HepG2 (cell line): ENCODE measurements around the gene OR2B2. TPM values are rescaled to one million over a fixed set of nuclear protein-coding genes. Genes with fewer than 3 reads are reported as not detected.

Experiments
- AKAP8 ChIP-seq: sonication (generic); formaldehyde crosslinking; IDR thresholded peaks from 2 replicates; pipeline ENCODE4 v1.5.1; 2020; ENCODE audit warnings: mild to moderate bottlenecking, missing genetic modification reagents
- ATM ChIP-seq: fragments of 450-650 bp; IDR thresholded peaks from 2 replicates; pipeline ENCODE4 v1.7.1; 2017; ENCODE audit warnings: mild to moderate bottlenecking, borderline replicate concordance
- CREB1 ChIP-seq, 2 experiments: fragments of 450-650 bp in 1 of 2; IDR thresholded peaks; 2 replicates each; pipeline ENCODE4 v1.6.1; 2016 to 2017; ENCODE audit warnings: control low read depth in 1 of 2, mild to moderate bottlenecking in 1 of 2, missing compliant biosample characterization in 1 of 2, missing genetic modification characterization in 1 of 2
- FOSL2 ChIP-seq: sonication (generic); formaldehyde crosslinking; IDR thresholded peaks from 2 replicates; pipeline ENCODE4 v1.4.0; 2020; ENCODE audit warnings: missing genetic modification reagents
- FOXO1 ChIP-seq: sonication (generic); formaldehyde crosslinking; IDR thresholded peaks from 2 replicates; pipeline ENCODE4 v1.4.0; 2020; ENCODE audit warnings: missing genetic modification reagents
- HMGA1 ChIP-seq: sonication (generic); formaldehyde crosslinking; conservative IDR thresholded peaks from 2 replicates; pipeline ENCODE4 v1.4.0; 2020; ENCODE audit warnings: missing genetic modification reagents
- KDM2A ChIP-seq: sonication (generic); formaldehyde crosslinking; IDR thresholded peaks from 2 replicates; pipeline ENCODE4 v1.4.0; 2020; ENCODE audit warnings: low read depth, missing genetic modification reagents, borderline replicate concordance
- NR2F2 ChIP-seq: IDR thresholded peaks from 2 replicates; pipeline ENCODE4 v1.6.1; 2012; ENCODE audit warnings: low read depth, inconsistent platforms, borderline replicate concordance
- PHF5A ChIP-seq: IDR thresholded peaks from one replicate; pipeline ENCODE4 v1.6.1; 2018; ENCODE audit warnings: low read depth, missing genetic modification reagents; ENCODE audit not compliant: unreplicated experiment
- PHF8 ChIP-seq: sonication (generic); formaldehyde crosslinking; IDR thresholded peaks from 2 replicates; pipeline ENCODE4 v1.5.0; 2020; ENCODE audit warnings: missing genetic modification reagents
- SP4 ChIP-seq: sonication (generic); formaldehyde crosslinking; IDR thresholded peaks from 2 replicates; pipeline ENCODE4 v1.8.1; 2023; ENCODE audit warnings: mild to moderate bottlenecking, missing genetic modification reagents
- ZKSCAN5 ChIP-seq: sonication (generic); formaldehyde crosslinking; IDR thresholded peaks from 2 replicates; pipeline ENCODE4 v1.5.1; 2020; ENCODE audit warnings: mild to moderate bottlenecking, missing genetic modification reagents
- ZMYM3 ChIP-seq: sonication (generic); formaldehyde crosslinking; IDR thresholded peaks from 2 replicates; pipeline ENCODE4 v1.5.1; 2020; ENCODE audit warnings: mild to moderate bottlenecking, missing genetic modification reagents
- ZNF605 ChIP-seq: sonication (generic); formaldehyde crosslinking; IDR thresholded peaks from 2 replicates; pipeline ENCODE4 v1.8.0; 2022; ENCODE audit warnings: mild to moderate bottlenecking, missing genetic modification reagents
- ZNF615 ChIP-seq: sonication (generic); formaldehyde crosslinking; IDR thresholded peaks from 2 replicates; pipeline ENCODE4 v1.5.0; 2020; ENCODE audit warnings: mild to moderate bottlenecking, missing genetic modification reagents, borderline replicate concordance
- polyA plus RNA-seq, 8 experiments: library from polyadenylated mRNA; depleted of rRNA in 3 of 8; stranded (reverse) in 7 of 8; unstranded in 1 of 8; fragments of >200 nt; fragmentation: Illumina TruSeq in 4 of 8; extraction: Trizol in 4 of 8; gene quantifications; 2 replicates each; pipeline versions ENCODE4 v1.2.1 to v1.2.3, GENCODE V29; 2011 to 2016; ENCODE audit warnings: low read depth in 4 of 8, missing spikeins in 1 of 8, mixed read lengths in 1 of 8; ENCODE audit not compliant: insufficient read depth in 1 of 8
- total RNA-seq, 5 experiments: library from RNA; depleted of rRNA; stranded (reverse); fragments of >200 nt; fragmentation: Illumina TruSeq; extraction: Trizol; gene quantifications; 2 replicates each; pipeline ENCODE4 v1.2.3, GENCODE V29; 2016; ENCODE audit warnings: low read depth in 1 of 5
- TF ChIP-seq, protein P1 (sequence below): sonication (generic); formaldehyde crosslinking; IDR thresholded peaks from 2 replicates; pipeline ENCODE4 v1.4.0; 2020; ENCODE audit warnings: mild to moderate bottlenecking, missing genetic modification reagents
- TF ChIP-seq, protein P2 (sequence below), 2 experiments: sonication (generic) in 1 of 2; formaldehyde crosslinking in 1 of 2; IDR thresholded peaks; 2 replicates each; pipeline versions ENCODE4 v1.6.1 to v1.9.0; 2014 to 2022; ENCODE audit warnings: antibody characterized with exemption in 1 of 2, borderline replicate concordance in 1 of 2, inconsistent platforms in 1 of 2, low read depth in 1 of 2, missing genetic modification reagents in 1 of 2
- TF ChIP-seq, protein P3 (sequence below): sonication (generic); formaldehyde crosslinking; IDR thresholded peaks from 2 replicates; pipeline ENCODE4 v1.5.1; 2020; ENCODE audit warnings: missing genetic modification reagents, mild to moderate bottlenecking, borderline replicate concordance
- TF ChIP-seq, protein P4 (sequence below): sonication (generic); formaldehyde crosslinking; IDR thresholded peaks from 2 replicates; pipeline ENCODE4 v1.8.0; 2022; ENCODE audit warnings: missing genetic modification reagents, mild to moderate bottlenecking, borderline replicate concordance

OR2B2 gene
- total and polyA plus RNA-seq, 2 of the 13 experiments (the other 11 are each of a cell fraction or from before 2014, with no cell fraction given), result not detected

DNA sequence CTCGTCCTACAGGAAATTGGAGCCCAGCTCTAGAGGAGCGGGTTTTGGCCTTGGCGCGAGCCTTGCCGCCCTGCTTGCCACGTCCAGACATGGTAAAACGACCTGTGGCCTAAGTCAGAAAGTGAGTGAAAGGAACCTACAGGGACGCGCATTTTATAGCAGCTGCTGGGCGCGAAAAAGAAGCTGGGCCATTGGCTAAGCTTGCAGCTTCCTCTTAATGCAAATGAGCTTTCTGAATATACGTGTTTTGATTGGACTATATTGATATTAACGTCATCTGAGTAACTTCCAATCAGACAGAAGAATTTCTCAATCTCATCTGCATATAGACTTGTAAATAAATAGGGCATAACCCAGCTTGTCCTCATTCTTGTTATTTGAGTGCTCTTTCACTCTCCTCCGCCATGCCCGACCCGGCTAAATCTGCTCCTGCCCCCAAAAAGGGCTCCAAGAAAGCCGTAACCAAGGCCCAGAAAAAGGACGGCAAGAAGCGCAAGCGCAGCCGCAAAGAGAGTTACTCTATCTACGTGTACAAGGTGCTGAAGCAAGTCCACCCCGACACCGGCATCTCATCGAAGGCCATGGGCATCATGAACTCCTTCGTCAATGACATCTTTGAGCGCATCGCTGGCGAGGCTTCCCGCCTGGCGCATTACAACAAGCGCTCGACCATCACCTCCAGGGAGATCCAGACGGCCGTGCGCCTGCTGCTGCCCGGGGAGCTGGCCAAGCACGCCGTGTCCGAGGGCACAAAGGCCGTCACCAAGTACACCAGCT is 18.9 kb downstream of the OR2B2 start (continued):
- peak; percentile 91 for TF ChIP-seq PHF8 (CRISPR knock-in tag)
- TF ChIP-seq FOXO1 (CRISPR knock-in tag), result peak; percentile 78
- TF ChIP-seq, protein P1, sequence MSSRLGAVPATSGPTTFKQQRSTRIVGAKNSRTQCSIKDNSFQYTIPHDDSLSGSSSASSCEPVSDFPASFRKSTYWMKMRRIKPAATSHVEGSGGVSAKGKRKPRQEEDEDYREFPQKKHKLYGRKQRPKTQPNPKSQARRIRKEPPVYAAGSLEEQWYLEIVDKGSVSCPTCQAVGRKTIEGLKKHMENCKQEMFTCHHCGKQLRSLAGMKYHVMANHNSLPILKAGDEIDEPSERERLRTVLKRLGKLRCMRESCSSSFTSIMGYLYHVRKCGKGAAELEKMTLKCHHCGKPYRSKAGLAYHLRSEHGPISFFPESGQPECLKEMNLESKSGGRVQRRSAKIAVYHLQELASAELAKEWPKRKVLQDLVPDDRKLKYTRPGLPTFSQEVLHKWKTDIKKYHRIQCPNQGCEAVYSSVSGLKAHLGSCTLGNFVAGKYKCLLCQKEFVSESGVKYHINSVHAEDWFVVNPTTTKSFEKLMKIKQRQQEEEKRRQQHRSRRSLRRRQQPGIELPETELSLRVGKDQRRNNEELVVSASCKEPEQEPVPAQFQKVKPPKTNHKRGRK, result no peak
- peak; percentile 98 for TF ChIP-seq KDM2A (CRISPR knock-in tag)
- peak; percentile 48 for TF ChIP-seq FOSL2 (CRISPR knock-in tag)
- TF ChIP-seq, protein P2, sequence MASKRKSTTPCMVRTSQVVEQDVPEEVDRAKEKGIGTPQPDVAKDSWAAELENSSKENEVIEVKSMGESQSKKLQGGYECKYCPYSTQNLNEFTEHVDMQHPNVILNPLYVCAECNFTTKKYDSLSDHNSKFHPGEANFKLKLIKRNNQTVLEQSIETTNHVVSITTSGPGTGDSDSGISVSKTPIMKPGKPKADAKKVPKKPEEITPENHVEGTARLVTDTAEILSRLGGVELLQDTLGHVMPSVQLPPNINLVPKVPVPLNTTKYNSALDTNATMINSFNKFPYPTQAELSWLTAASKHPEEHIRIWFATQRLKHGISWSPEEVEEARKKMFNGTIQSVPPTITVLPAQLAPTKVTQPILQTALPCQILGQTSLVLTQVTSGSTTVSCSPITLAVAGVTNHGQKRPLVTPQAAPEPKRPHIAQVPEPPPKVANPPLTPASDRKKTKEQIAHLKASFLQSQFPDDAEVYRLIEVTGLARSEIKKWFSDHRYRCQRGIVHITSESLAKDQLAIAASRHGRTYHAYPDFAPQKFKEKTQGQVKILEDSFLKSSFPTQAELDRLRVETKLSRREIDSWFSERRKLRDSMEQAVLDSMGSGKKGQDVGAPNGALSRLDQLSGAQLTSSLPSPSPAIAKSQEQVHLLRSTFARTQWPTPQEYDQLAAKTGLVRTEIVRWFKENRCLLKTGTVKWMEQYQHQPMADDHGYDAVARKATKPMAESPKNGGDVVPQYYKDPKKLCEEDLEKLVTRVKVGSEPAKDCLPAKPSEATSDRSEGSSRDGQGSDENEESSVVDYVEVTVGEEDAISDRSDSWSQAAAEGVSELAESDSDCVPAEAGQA (IDR thresholded peaks at IDR 0.05; ENCODE audit: low read depth), result no peak
- TF ChIP-seq, protein P2 (CRISPR knock-in tag; IDR thresholded peaks at IDR 0.05; ENCODE audit: borderline replicate concordance), result 0 out of 2 replicates have a peak, but pooled peaks have one; percentile 49
- peak; percentile 86 for TF ChIP-seq CREB1 (IDR thresholded peaks at IDR 0.05)
- TF ChIP-seq CREB1 (CRISPR knock-in tag; IDR thresholded peaks at IDR 0.05), result peak; percentile 96
- TF ChIP-seq ZNF615 (CRISPR knock-in tag), result peak; percentile 95; the same call in 1 of the 2 replicates
- TF ChIP-seq SP4 (CRISPR knock-in tag), result peak; percentile 80
- peak; percentile 50 for TF ChIP-seq PHF5A (CRISPR knock-in tag)
- peak; percentile 95 for TF ChIP-seq ZNF605 (CRISPR knock-in tag)
- no peak; the same call in 1 of the 2 replicates for TF ChIP-seq NR2F2
- TF ChIP-seq AKAP8 (CRISPR knock-in tag), result no peak; the same call in 1 of the 2 replicates
- no peak for TF ChIP-seq HMGA1 (CRISPR knock-in tag)
- peak; percentile 63; the same call in 1 of the 2 replicates for TF ChIP-seq ZMYM3 (CRISPR knock-in tag)
- TF ChIP-seq, protein P3, sequence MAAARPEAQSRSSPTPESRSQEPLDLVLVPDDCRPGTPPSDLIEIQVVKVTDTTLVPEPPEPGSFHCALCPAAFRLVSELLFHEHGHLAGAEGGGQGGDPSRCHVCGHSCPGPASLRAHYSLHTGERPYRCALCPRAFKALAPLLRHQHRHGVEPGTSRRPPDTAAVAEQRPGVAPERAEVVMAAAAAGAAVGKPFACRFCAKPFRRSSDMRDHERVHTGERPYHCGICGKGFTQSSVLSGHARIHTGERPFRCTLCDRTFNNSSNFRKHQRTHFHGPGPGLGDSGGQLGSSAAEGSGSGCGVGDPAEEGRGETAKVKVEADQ, result no peak
- no peak for TF ChIP-seq ATM
- no peak for TF ChIP-seq ZKSCAN5 (CRISPR knock-in tag)
- TF ChIP-seq, protein P4, sequence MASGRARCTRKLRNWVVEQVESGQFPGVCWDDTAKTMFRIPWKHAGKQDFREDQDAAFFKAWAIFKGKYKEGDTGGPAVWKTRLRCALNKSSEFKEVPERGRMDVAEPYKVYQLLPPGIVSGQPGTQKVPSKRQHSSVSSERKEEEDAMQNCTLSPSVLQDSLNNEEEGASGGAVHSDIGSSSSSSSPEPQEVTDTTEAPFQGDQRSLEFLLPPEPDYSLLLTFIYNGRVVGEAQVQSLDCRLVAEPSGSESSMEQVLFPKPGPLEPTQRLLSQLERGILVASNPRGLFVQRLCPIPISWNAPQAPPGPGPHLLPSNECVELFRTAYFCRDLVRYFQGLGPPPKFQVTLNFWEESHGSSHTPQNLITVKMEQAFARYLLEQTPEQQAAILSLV (CRISPR knock-in tag), result 0 out of 2 replicates have a peak, but pooled peaks have one; percentile 40
